Measurements from ENCODE around the gene SEPTIN1.

The SEPTIN1 gene

GRCh38 chr16:30382111-30382881 is at the start of gene SEPTIN1:
Gene SEPTIN1, minus strand, starts transcription at chr16:30382561. Its CDS starts 19 bp downstream, at chr16:30382542.
- H3K79me2 ChIP-seq (ENCODE audit: insufficient read depth, low read depth): 0 out of 2 replicates have a peak, but pooled peaks cover 4% of the 10 kb centered on the region
- H3K27ac ChIP-seq: no peak within 1 kb of the TSS
- peaks cover 2% of the 10 kb centered on the region for H3K4me1 ChIP-seq (ENCODE audit: low read depth, poor library complexity, severe bottlenecking)
- H3K4me2 ChIP-seq: no peak within 1 kb of the TSS
- H3K27me3 ChIP-seq (ENCODE audit: insufficient read depth, low read depth): no peaks in the 10 kb centered on the region
- H4K20me1 ChIP-seq (ENCODE audit: insufficient read depth): no peaks in the 10 kb centered on the region
- no peaks in the 10 kb centered on the region for H3K36me3 ChIP-seq (ENCODE audit: insufficient read depth)
- TF ChIP-seq CTCF (conservative IDR thresholded peaks at IDR 0.05; ENCODE audit: low read depth, low read length): no peak
- H3K4me3 ChIP-seq (IDR thresholded peaks at IDR 0.05; ENCODE audit: insufficient read depth, low read depth, low read length): no peak within 1 kb of the TSS
- no peak within 1 kb of the TSS for H2AFZ ChIP-seq (ENCODE audit: low read depth)
- no peak within 1 kb of the TSS for H3K9ac ChIP-seq

GRCh38 chr16:30430428-30430970 is 48.1 kb upstream of the SEPTIN1 start:
- H3K4me1 ChIP-seq (ENCODE audit: low read depth, poor library complexity, severe bottlenecking): peaks cover 19% of the 10 kb centered on the region
- no peak overlapping the region for H3K4me3 ChIP-seq (IDR thresholded peaks at IDR 0.05; ENCODE audit: insufficient read depth, low read depth, low read length)
- H3K79me2 ChIP-seq (ENCODE audit: insufficient read depth, low read depth): peaks cover 28% of the 10 kb centered on the region
- TF ChIP-seq CTCF (conservative IDR thresholded peaks at IDR 0.05; ENCODE audit: low read depth, low read length): 0 out of 2 replicates have a peak, but pooled peaks have one; percentile 53
- H3K4me2 ChIP-seq: peak overlapping the region; percentile 17; the same call in 1 of the 2 replicates
- peak overlapping the region; percentile 69 for H2AFZ ChIP-seq (ENCODE audit: low read depth)
- no peaks in the 10 kb centered on the region for H4K20me1 ChIP-seq (ENCODE audit: insufficient read depth)
- H3K36me3 ChIP-seq (ENCODE audit: insufficient read depth): no peaks in the 10 kb centered on the region; the same call in 1 of the 2 replicates
- no peak overlapping the region for H3K9ac ChIP-seq
- H3K27me3 ChIP-seq (ENCODE audit: insufficient read depth, low read depth): no peaks in the 10 kb centered on the region
- no peak overlapping the region for H3K27ac ChIP-seq

- Histone ChIP-seq H3K4me1 (ENCODE audit: low read depth, poor library complexity, severe bottlenecking) (peaks cover 19% of the 10 kb centered on the region), H3K36me3 (ENCODE audit: insufficient read depth) (no peaks in the 10 kb centered on the region; the same call in 1 of the 2 replicates), H3K27ac (peak within 1 kb of the TSS; percentile 29; the same call in 1 of the 2 replicates), H3K4me2 (peak within 1 kb of the TSS; percentile 91), H3K27me3 (ENCODE audit: insufficient read depth, low read depth) (no peaks in the 10 kb centered on the region), H4K20me1 (ENCODE audit: insufficient read depth) (no peaks in the 10 kb centered on the region), H3K9ac (peak within 1 kb of the TSS; percentile 64), H3K4me3 (IDR thresholded peaks at IDR 0.05; ENCODE audit: insufficient read depth, low read depth, low read length) (no peak within 1 kb of the TSS), H2AFZ (ENCODE audit: low read depth) (peak within 1 kb of the TSS; percentile 69), H3K79me2 (ENCODE audit: insufficient read depth, low read depth) (peaks cover 29% of the 10 kb centered on the region)
- peak; percentile 95 for TF ChIP-seq CTCF (conservative IDR thresholded peaks at IDR 0.05; ENCODE audit: low read depth, low read length)
These were observed 47.5 kb upstream of the SEPTIN1 start, which contains the start of gene DCTPP1 for GRCh38 chr16:30429678-30430427. Gene DCTPP1, minus strand, starts transcription at chr16:30430030. Its CDS starts 50 bp downstream, at chr16:30429980.

GRCh38 chr16:30429418-30429677 is 47.0 kb upstream of the SEPTIN1 start:
- Histone ChIP-seq H3K27me3 (ENCODE audit: insufficient read depth, low read depth) (no peaks in the 10 kb centered on the region), H3K36me3 (ENCODE audit: insufficient read depth) (no peaks in the 10 kb centered on the region; the same call in 1 of the 2 replicates), H3K4me3 (IDR thresholded peaks at IDR 0.05; ENCODE audit: insufficient read depth, low read depth, low read length) (no peak overlapping the region), H3K79me2 (ENCODE audit: insufficient read depth, low read depth) (peaks cover 34% of the 10 kb centered on the region), H3K4me1 (ENCODE audit: low read depth, poor library complexity, severe bottlenecking) (peaks cover 19% of the 10 kb centered on the region), H4K20me1 (ENCODE audit: insufficient read depth) (no peaks in the 10 kb centered on the region), H3K9ac (peak overlapping the region; percentile 64), H3K27ac (peak overlapping the region; percentile 29; the same call in 1 of the 2 replicates), H3K4me2 (peak overlapping the region; percentile 91), H2AFZ (ENCODE audit: low read depth) (peak overlapping the region; percentile 55)
- TF ChIP-seq CTCF (conservative IDR thresholded peaks at IDR 0.05; ENCODE audit: low read depth, low read length): no peak
